K562 (cell line): ENCODE measurements around the gene UGT1A3.
"Not testable (repeated sequence)": the region's sequence is repeated elsewhere in the genome, so short reads cannot be mapped to it uniquely, and the experiment has no call there.

Experiments
- BACH1 ChIP-seq: fragments of 200-800 bp; sonication (Bioruptor generic); IDR thresholded peaks from 2 replicates; pipeline ENCODE4 v1.6.1; 2016; ENCODE audit warnings: missing genetic modification characterization, missing compliant biosample characterization
- CBX5 ChIP-seq: IDR thresholded peaks from 2 replicates; pipeline ENCODE4 v1.6.1; 2014; ENCODE audit warnings: low read depth, borderline replicate concordance
- CHCHD3 ChIP-seq: fragments of 250-450 bp; sonication (Bioruptor Pico); IDR thresholded peaks from 2 replicates; pipeline ENCODE4 v2.1.2; 2022; ENCODE audit warnings: mild to moderate bottlenecking
- GABPB1 ChIP-seq: sonication (generic); formaldehyde crosslinking; IDR thresholded peaks from 2 replicates; pipeline ENCODE4 v1.8.0; 2022; ENCODE audit warnings: mild to moderate bottlenecking, missing genetic modification reagents
- KLF13 ChIP-seq: fragments of 450-650 bp; IDR thresholded peaks from 2 replicates; pipeline ENCODE4 v1.6.1; 2016; ENCODE audit warnings: missing genetic modification characterization, low read depth, mild to moderate bottlenecking, missing compliant biosample characterization, moderate library complexity, borderline replicate concordance
- TRIM28 ChIP-seq: fragments of 450-650 bp; IDR thresholded peaks from 2 replicates; pipeline ENCODE4 v1.6.1; 2017
- XRCC5 ChIP-seq: fragments of 200-400 bp; formaldehyde crosslinking; IDR thresholded peaks from 2 replicates; pipeline ENCODE4 v1.6.1; 2017; ENCODE audit warnings: low read depth, mild to moderate bottlenecking, low read length
- TF ChIP-seq, protein P1 (sequence below), 3 experiments: IDR thresholded peaks in 2 of 3; conservative IDR thresholded peaks in 1 of 3; 2 replicates each; pipeline ENCODE4 v1.5.1; 2011 to 2012; ENCODE audit warnings: low read length in 3 of 3, mild to moderate bottlenecking in 3 of 3, control low read depth in 2 of 3, improper control_type of control experiment in 1 of 3, inconsistent platforms in 1 of 3, low read depth in 1 of 3, mixed read lengths in 1 of 3, moderate library complexity in 1 of 3; ENCODE audit not compliant: insufficient read depth in 2 of 3

DNA sequence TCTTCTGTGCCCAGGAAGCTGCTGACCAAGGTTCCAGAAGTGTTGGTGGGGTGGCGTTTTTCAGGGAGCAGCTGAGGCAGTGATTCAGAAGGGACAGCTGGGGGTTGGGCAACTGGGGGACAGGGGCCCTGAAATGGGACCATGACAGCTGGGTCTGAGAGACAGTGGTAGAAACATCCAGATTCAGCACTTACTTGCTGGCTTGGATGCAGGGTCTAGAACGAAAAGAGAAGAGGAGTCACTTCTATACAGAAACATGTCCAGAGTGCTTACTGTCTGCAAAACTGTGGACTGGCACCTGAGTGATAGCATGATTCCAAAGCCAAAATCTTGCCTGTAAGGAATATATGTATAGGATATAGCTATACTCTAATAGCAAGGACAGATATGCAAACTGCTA, 17.0 kb downstream of the UGT1A3 start:
- TF ChIP-seq CBX5; BACH1; KLF13 (tag); GABPB1 (CRISPR knock-in tag); XRCC5; TRIM28; CHCHD3: not testable (repeated sequence)
- TF ChIP-seq, protein P1, sequence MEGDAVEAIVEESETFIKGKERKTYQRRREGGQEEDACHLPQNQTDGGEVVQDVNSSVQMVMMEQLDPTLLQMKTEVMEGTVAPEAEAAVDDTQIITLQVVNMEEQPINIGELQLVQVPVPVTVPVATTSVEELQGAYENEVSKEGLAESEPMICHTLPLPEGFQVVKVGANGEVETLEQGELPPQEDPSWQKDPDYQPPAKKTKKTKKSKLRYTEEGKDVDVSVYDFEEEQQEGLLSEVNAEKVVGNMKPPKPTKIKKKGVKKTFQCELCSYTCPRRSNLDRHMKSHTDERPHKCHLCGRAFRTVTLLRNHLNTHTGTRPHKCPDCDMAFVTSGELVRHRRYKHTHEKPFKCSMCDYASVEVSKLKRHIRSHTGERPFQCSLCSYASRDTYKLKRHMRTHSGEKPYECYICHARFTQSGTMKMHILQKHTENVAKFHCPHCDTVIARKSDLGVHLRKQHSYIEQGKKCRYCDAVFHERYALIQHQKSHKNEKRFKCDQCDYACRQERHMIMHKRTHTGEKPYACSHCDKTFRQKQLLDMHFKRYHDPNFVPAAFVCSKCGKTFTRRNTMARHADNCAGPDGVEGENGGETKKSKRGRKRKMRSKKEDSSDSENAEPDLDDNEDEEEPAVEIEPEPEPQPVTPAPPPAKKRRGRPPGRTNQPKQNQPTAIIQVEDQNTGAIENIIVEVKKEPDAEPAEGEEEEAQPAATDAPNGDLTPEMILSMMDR (IDR thresholded peaks at IDR 0.05 in 2 of 3, conservative IDR thresholded peaks at IDR 0.05 in 1 of 3; ENCODE audit: insufficient read depth in 2 of 3, low read depth in 1 of 3, low read length in 3 of 3) = not testable (repeated sequence)
